Neutrophil (primary cell): Measurements from ENCODE around the gene DPF3.
"Not testable (repeated sequence)": the region's sequence is repeated elsewhere in the genome, so short reads cannot be mapped to it uniquely, and the experiment has no call there.

Experiments
- H3K27ac ChIP-seq: fragments of 200-600 bp; sonication (generic); 2 replicates; pipeline ENCODE4 v1.5.1; 2016; ENCODE audit warnings: mild to moderate bottlenecking, moderate library complexity
- H3K27me3 ChIP-seq: fragments of 200-600 bp; sonication (generic); 2 replicates; pipeline ENCODE4 v1.6.0; 2016; ENCODE audit warnings: mild to moderate bottlenecking
- H3K36me3 ChIP-seq: fragments of 200-600 bp; sonication (generic); 2 replicates; pipeline ENCODE4 v1.5.1; 2017
- H3K4me1 ChIP-seq, 2 experiments: fragments of 200-600 bp in 1 of 2; sonication (generic) in 1 of 2; 1 replicate in 1 of 2; 2 replicates in 1 of 2; pipeline versions ENCODE4 v1.5.1 to v1.6.1; 2013 to 2016; ENCODE audit warnings: low read depth in 1 of 2, low read length in 1 of 2, mild to moderate bottlenecking in 1 of 2, moderate library complexity in 1 of 2; ENCODE audit not compliant: control insufficient read depth in 1 of 2, insufficient read depth in 1 of 2
- H3K4me3 ChIP-seq, 2 experiments: fragments of 200-600 bp in 1 of 2; sonication (generic) in 1 of 2; 1 replicate in 1 of 2; 2 replicates in 1 of 2; pipeline ENCODE4 v1.5.1; 2013 to 2016; ENCODE audit warnings: low read depth in 1 of 2, low read length in 1 of 2, mild to moderate bottlenecking in 1 of 2, moderate library complexity in 1 of 2
- H3K9me3 ChIP-seq: fragments of 200-600 bp; sonication (generic); 2 replicates; pipeline ENCODE4 v1.5.1; 2016
- TF ChIP-seq, protein P1 (sequence below): fragments of 200-600 bp; sonication (generic); IDR thresholded peaks from 2 replicates; pipeline ENCODE4 v1.5.1; 2016; ENCODE audit warnings: antibody characterized with exemption

DPF3 gene

DNA sequence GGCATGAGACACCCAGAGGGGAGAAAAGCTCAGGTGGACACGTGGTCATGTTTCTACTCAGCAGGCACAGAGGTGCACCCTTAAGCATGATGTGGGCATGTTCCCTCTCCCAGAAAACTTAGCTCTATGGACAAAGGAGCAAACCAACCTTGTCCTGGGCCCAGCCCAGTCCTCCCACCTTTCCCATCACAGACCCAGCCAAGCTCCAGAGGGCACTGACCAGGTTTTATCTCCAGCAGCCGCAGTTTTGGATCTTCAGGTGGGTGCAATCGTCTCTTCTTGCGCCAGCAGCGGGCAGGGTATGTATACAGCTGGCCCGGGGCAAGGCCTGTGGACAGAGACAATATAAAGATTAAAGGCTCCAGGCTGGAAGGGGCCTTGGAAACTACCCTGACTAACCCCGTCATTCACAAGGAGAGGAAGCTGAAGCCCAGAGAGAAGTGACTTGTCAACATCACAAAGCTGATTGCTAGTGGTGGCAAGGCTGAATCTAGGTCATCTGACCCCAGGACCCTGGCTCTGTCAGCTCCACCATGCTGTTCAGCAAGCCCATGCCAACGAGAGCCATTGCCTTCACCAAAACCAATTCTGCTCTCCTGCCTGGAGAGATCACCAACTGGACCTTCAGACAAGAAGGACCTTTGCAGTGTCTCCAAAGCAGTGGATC is 140.7 kb downstream of the DPF3 start:
- Histone ChIP-seq H3K4me1 (no peaks in the 10 kb centered on the region), H3K4me3 (no peak overlapping the region), H3K27me3 (no peaks in the 10 kb centered on the region), H3K9me3 (no peaks in the 10 kb centered on the region), H3K36me3 (no peaks in the 10 kb centered on the region), H3K27ac (no peak overlapping the region)
- TF ChIP-seq, protein P1, sequence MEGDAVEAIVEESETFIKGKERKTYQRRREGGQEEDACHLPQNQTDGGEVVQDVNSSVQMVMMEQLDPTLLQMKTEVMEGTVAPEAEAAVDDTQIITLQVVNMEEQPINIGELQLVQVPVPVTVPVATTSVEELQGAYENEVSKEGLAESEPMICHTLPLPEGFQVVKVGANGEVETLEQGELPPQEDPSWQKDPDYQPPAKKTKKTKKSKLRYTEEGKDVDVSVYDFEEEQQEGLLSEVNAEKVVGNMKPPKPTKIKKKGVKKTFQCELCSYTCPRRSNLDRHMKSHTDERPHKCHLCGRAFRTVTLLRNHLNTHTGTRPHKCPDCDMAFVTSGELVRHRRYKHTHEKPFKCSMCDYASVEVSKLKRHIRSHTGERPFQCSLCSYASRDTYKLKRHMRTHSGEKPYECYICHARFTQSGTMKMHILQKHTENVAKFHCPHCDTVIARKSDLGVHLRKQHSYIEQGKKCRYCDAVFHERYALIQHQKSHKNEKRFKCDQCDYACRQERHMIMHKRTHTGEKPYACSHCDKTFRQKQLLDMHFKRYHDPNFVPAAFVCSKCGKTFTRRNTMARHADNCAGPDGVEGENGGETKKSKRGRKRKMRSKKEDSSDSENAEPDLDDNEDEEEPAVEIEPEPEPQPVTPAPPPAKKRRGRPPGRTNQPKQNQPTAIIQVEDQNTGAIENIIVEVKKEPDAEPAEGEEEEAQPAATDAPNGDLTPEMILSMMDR, result no peak

DNA sequence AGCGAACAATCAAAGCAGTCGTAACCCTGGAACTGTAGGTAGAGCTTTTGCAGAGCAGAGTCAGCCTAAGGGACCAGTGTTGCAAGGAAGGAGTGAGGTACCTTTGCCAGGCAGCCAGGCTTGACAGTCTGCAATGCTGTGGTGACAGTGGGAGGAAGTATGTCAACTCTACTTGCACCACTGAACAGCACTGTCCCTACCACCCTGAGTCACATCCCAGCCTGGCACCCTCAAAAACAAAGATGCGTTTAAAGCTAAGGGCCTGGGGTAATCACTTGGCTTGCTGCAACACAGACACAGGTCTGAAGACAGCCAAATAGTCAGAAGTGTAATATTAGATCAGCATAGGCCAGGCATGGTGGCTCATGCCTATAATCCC is 141.9 kb downstream of the DPF3 start:
- TF ChIP-seq, protein P1, result no peak
- no peak overlapping the region for H3K4me3 ChIP-seq
- H3K4me1 ChIP-seq, result no peaks in the 10 kb centered on the region
- H3K27me3 ChIP-seq, result no peaks in the 10 kb centered on the region
- H3K36me3 ChIP-seq, result no peaks in the 10 kb centered on the region
- no peak overlapping the region for H3K27ac ChIP-seq
- no peaks in the 10 kb centered on the region for H3K9me3 ChIP-seq

DNA sequence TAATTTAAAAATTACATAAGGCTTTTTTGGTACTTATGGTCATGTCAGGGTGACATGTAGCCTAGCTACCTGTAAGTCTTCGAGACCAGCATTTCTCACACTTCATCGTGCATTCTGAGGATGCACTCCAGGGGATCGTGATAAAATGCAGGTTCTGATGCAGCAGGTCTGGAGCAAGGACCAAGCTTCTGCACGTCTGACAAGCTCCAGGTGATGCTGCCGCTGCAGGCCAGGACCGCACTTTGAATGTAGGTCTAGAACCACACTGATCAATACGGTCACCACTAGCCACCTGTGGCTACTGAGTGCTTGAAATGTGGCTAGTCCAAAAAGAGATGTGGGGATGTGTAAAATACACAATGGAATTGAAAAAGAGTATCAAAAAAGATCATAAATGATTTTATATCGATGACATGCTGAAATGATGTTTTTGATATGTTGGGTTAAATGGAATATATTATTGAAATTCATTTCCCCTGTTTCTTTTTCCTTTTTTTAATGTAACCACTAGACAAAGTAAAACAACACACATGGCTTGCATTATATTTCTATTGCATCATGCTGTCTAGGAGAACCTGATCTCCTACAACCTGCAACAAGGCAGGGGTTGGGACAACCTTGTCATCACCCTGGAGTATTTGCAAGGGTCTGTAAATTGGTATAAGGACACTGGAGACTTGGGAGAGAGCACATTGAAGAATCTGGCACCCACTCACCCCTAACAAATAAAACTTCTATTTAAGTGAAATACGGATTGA is 142.4 kb downstream of the DPF3 start:
- TF ChIP-seq, protein P1, result no peak
- Histone ChIP-seq H3K36me3 (no peaks in the 10 kb centered on the region), H3K27ac (no peak overlapping the region), H3K4me3 (no peak overlapping the region), H3K27me3 (no peaks in the 10 kb centered on the region), H3K9me3 (no peaks in the 10 kb centered on the region), H3K4me1 (no peaks in the 10 kb centered on the region)

DNA sequence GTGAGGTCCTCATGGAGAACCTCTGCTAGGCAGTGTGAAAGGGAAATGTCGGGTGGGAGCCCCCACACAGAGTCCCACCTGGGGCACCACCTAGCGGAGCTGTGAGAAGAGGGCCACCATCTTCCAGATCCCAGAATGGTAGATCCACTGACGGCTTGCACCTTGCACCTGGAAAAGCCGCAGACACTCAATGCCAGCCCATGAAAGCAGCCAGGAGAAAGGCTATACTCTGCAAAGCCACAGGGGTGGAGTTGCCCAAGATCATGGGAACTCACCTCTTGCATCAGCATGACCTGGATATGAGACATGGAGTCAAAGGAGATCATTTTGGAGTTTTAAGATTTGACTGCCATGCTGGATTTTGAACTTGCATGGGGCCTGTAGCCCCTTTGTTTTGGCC is 145.0 kb downstream of the DPF3 start:
- not testable (repeated sequence) for H3K36me3 ChIP-seq, H3K27me3 ChIP-seq, H3K4me1 ChIP-seq, H3K9me3 ChIP-seq, H3K4me3 ChIP-seq, H3K27ac ChIP-seq

DNA sequence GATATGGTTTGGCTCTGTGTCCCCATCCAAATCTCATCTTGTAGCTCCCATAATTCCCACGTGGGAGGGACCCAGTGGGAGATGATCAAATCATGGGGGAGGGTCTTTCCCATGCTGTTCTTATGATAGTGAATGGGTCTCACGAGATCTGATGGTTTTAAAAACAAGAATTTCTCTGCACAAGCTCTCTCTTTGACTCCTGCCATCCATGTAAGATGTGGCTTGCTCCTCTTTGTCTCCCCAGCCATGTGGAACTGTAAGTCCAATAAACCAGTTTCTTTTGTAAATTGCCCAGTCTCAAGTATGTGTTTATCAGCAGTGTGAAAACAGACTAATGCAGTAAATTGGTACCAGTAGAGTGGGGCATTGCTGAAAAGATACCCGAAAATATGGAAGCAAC is 146.2 kb downstream of the DPF3 start:
- no peaks in the 10 kb centered on the region for H3K4me1 ChIP-seq
- no peak overlapping the region for H3K4me3 ChIP-seq
- no peaks in the 10 kb centered on the region for H3K27me3 ChIP-seq
- no peaks in the 10 kb centered on the region for H3K9me3 ChIP-seq
- H3K36me3 ChIP-seq, result no peaks in the 10 kb centered on the region
- TF ChIP-seq, protein P1, result no peak
- H3K27ac ChIP-seq, result no peak overlapping the region
